ENCODE data around the gene THAP9. TPM values are rescaled to one million over a fixed set of nuclear protein-coding genes. Genes with fewer than 3 reads are reported as not detected.

THAP9 gene
- total RNA-seq, 1 donor from 2014 or later, result 3.3 TPM

DNA sequence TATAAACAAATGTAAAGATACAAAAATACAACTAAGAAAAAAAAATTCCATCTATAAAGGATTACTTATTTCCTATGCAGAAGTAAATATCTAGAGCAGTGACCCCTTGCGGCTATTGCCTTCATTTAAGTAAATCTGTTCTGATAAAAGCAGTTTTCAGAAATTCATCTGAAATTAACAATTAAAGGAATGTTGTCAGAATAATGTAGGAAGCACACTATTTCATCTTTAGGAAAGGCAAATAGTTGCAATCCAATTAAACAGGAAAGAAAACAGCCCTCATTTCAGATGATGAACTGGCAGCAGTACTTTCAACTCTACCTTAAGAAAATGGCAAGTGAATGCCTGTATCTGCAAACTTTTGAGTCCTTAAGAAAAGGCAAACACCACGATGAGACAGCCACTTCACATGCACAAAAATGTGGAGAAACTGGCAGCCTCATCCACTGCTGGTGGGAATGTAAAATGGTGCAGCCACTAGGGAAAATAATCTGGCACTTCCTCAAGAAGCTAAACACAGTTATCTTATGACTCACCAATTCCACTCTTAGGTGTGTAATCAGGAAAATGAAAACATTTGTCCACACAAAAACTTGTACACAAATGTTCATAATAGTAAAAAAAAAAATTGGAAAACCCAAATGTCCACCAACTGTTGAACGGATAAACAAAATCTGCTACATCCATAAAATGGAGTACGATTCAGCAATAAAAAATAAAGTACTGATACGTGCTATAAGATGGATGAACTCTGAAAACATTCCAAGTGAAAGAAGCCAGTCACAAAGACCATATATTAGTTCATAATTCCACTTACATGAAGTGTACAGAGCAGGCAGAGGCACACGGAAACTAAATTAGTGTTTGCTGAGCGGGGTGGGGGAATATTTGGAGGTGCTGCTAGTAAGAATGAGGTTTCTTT, 2.0 kb upstream of the THAP9 start:
- H3K27ac Mint-ChIP-seq (ENCODE audit: unreplicated experiment), result no peak overlapping the region
- Histone ChIP-seq H3K4me3 (ENCODE audit: insufficient read depth, low read depth, low read length) (peak overlapping the region; percentile 93), H3K27me3 (ENCODE audit: insufficient read depth, low read length) (no peaks in the 10 kb centered on the region), H3K9ac (ENCODE audit: low read length) (peak overlapping the region; percentile 97), H2AFZ (ENCODE audit: low read depth, low read length) (no peak overlapping the region), H3K9me3 (ENCODE audit: insufficient read depth, low read depth, low read length) (no peaks in the 10 kb centered on the region), H3K79me2 (ENCODE audit: insufficient read depth, low read length) (peaks cover 76% of the 10 kb centered on the region), H3K4me2 (ENCODE audit: low read length) (peak overlapping the region; percentile 93), H3K27ac (ENCODE audit: low read depth, low read length) (peak overlapping the region; percentile 99), H4K20me1 (ENCODE audit: insufficient read depth, low read length) (peaks cover 10% of the 10 kb centered on the region), H3K36me3 (ENCODE audit: insufficient read depth, low read length) (peaks cover 12% of the 10 kb centered on the region), H3K4me1 (ENCODE audit: insufficient read depth, low read length) (peaks cover 14% of the 10 kb centered on the region)
- no peaks in the 10 kb centered on the region for H3K9me3 Mint-ChIP-seq (ENCODE audit: unreplicated experiment)
- peak; percentile 92 for DNase-seq (ENCODE audit: low read depth)
- H3K4me1 Mint-ChIP-seq (ENCODE audit: low read depth, unreplicated experiment), result peaks cover 11% of the 10 kb centered on the region
- H3K4me3 Mint-ChIP-seq (ENCODE audit: unreplicated experiment), result no peak overlapping the region
- FAIRE-seq, result peak; percentile 76
- H3K36me3 Mint-ChIP-seq (ENCODE audit: low read depth, unreplicated experiment), result peaks cover 7% of the 10 kb centered on the region
- TF ChIP-seq, protein P1, sequence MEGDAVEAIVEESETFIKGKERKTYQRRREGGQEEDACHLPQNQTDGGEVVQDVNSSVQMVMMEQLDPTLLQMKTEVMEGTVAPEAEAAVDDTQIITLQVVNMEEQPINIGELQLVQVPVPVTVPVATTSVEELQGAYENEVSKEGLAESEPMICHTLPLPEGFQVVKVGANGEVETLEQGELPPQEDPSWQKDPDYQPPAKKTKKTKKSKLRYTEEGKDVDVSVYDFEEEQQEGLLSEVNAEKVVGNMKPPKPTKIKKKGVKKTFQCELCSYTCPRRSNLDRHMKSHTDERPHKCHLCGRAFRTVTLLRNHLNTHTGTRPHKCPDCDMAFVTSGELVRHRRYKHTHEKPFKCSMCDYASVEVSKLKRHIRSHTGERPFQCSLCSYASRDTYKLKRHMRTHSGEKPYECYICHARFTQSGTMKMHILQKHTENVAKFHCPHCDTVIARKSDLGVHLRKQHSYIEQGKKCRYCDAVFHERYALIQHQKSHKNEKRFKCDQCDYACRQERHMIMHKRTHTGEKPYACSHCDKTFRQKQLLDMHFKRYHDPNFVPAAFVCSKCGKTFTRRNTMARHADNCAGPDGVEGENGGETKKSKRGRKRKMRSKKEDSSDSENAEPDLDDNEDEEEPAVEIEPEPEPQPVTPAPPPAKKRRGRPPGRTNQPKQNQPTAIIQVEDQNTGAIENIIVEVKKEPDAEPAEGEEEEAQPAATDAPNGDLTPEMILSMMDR (IDR thresholded peaks at IDR 0.05; ENCODE audit: insufficient read depth, low read depth, low read length), result peak; percentile 24
- no peak for TF ChIP-seq EZH2 (IDR thresholded peaks at IDR 0.05; ENCODE audit: insufficient read depth, low read length)
- no peaks in the 10 kb centered on the region for H3K27me3 Mint-ChIP-seq (ENCODE audit: low read depth, unreplicated experiment)

DNA sequence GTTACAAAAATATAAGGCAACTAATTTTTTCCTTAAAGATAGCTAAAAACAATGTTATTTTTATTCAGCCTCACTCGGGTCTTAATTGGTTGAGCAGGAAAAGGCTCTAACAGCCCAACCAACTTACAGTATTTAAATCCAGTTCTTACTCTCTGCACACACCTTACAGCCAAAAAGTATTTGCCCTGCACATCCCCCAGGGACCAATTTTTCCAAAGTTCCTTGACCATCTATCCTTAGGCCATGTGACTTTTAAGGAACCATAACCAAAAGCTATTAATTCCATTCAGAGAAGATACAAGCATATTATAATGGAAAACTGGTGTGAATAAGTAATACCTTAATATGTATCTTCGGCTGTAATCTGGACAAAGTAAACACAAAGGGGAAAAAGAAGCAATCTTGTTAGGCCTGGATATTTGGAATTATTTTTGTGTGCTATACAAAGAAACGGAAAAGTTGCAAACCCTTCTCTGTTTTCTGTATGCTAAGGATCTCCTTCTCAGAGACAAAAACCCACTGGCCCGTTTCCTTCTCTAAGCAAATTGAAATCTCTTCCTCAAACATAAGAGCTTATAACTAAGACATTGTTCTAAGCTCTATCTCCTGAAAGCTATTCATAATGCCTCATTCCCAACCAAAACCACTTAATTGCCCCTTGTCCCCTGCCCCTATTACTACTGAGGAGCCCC, 1.0 kb upstream of the THAP9 start:
- peaks cover 66% of the 10 kb centered on the region for H3K79me2 ChIP-seq (ENCODE audit: insufficient read depth, low read length)

More for the DNA sequence above, 1.0 kb upstream of the THAP9 start:
- Histone ChIP-seq H3K27ac (ENCODE audit: low read depth, low read length) (peak overlapping the region; percentile 99), H3K4me2 (ENCODE audit: low read length) (peak overlapping the region; percentile 93), H3K9ac (ENCODE audit: low read length) (peak overlapping the region; percentile 97), H3K27me3 (ENCODE audit: insufficient read depth, low read length) (no peaks in the 10 kb centered on the region), H4K20me1 (ENCODE audit: insufficient read depth, low read length) (peaks cover 10% of the 10 kb centered on the region), H3K4me1 (ENCODE audit: insufficient read depth, low read length) (peaks cover 14% of the 10 kb centered on the region), H2AFZ (ENCODE audit: low read depth, low read length) (no peak overlapping the region), H3K36me3 (ENCODE audit: insufficient read depth, low read length) (peaks cover 3% of the 10 kb centered on the region), H3K9me3 (ENCODE audit: insufficient read depth, low read depth, low read length) (no peaks in the 10 kb centered on the region), H3K4me3 (ENCODE audit: insufficient read depth, low read depth, low read length) (peak overlapping the region; percentile 93)
- TF ChIP-seq, protein P1 (IDR thresholded peaks at IDR 0.05; ENCODE audit: insufficient read depth, low read depth, low read length), result no peak
- no peak for TF ChIP-seq EZH2 (IDR thresholded peaks at IDR 0.05; ENCODE audit: insufficient read depth, low read length)
- H3K36me3 Mint-ChIP-seq (ENCODE audit: low read depth, unreplicated experiment), result peaks cover 6% of the 10 kb centered on the region
- no peak for FAIRE-seq
- H3K27ac Mint-ChIP-seq (ENCODE audit: unreplicated experiment), result no peak overlapping the region
- DNase-seq (ENCODE audit: low read depth), result no peak
- no peaks in the 10 kb centered on the region for H3K27me3 Mint-ChIP-seq (ENCODE audit: low read depth, unreplicated experiment)
- no peaks in the 10 kb centered on the region for H3K9me3 Mint-ChIP-seq (ENCODE audit: unreplicated experiment)
- no peak overlapping the region for H3K4me3 Mint-ChIP-seq (ENCODE audit: unreplicated experiment)
- peaks cover 6% of the 10 kb centered on the region for H3K4me1 Mint-ChIP-seq (ENCODE audit: low read depth, unreplicated experiment)

Data from astrocyte (in vitro differentiated cells and primary cell).